HUES64 (cell line): ENCODE results near the gene ACTA1.
A peak's percentile ranks its signal among the peaks of the same experiment; 100 is the strongest.

Experiments
- H3K27ac ChIP-seq: 2 replicates; pipeline ENCODE4 v1.7.0; 2013; ENCODE audit warnings: low read depth, low read length, inconsistent platforms
- H3K27me3 ChIP-seq: 2 replicates; pipeline ENCODE4 v1.6.1; 2013; ENCODE audit warnings: mild to moderate bottlenecking, low read length; ENCODE audit not compliant: insufficient read depth
- H3K36me3 ChIP-seq: 2 replicates; pipeline ENCODE4 v1.6.1; 2013; ENCODE audit warnings: mild to moderate bottlenecking, low read length; ENCODE audit not compliant: insufficient read depth
- H3K4me1 ChIP-seq: 2 replicates; pipeline ENCODE4 v1.6.1; 2013; ENCODE audit warnings: mild to moderate bottlenecking, low read length, moderate library complexity; ENCODE audit not compliant: insufficient read depth
- H3K4me3 ChIP-seq: 2 replicates; pipeline ENCODE4 v1.5.1; 2013; ENCODE audit warnings: mild to moderate bottlenecking, low read length, moderate library complexity
- H3K9ac ChIP-seq: 2 replicates; pipeline ENCODE4 v1.6.1; 2013; ENCODE audit warnings: mild to moderate bottlenecking, low read depth, low read length
- H3K9me3 ChIP-seq: 2 replicates; pipeline ENCODE4 v1.6.1; 2013; ENCODE audit warnings: low read depth, low read length; ENCODE audit not compliant: insufficient read depth
- WGBS: fragments of 150-250, 120-280 bp; methylation state at CpG from one replicate; pipeline ENCODE4 v1.1.7; 2013; ENCODE audit warnings: missing lambda C conversion rate; 5-methylcytosine and 5-hydroxymethylcytosine counted together

The ACTA1 gene

GRCh38 chr1:229438021-229438420 is 4.1 kb upstream of the ACTA1 start:
- no peaks in the 10 kb centered on the region for H3K4me1 ChIP-seq
- no peaks in the 10 kb centered on the region for H3K9me3 ChIP-seq
- peaks cover 39% of the 10 kb centered on the region for H3K27me3 ChIP-seq

GRCh38 chr1:229437443-229437842 is 3.5 kb upstream of the ACTA1 start:
- Histone ChIP-seq H3K27ac (no peak overlapping the region), H3K36me3 (peaks cover 32% of the 10 kb centered on the region), H3K9me3 (no peaks in the 10 kb centered on the region), H3K9ac (no peak overlapping the region), H3K4me1 (no peaks in the 10 kb centered on the region), H3K27me3 (peaks cover 45% of the 10 kb centered on the region), H3K4me3 (no peak overlapping the region)
- 97% methylated on average over 2 of the region's 2 CpGs for WGBS

More at GRCh38 chr1:229438021-229438420, 4.1 kb upstream of the ACTA1 start:
- WGBS, result 98% methylated on average over 2 of the region's 3 CpGs
- Histone ChIP-seq H3K9ac (no peak overlapping the region), H3K36me3 (peaks cover 35% of the 10 kb centered on the region), H3K27ac (no peak overlapping the region), H3K4me3 (no peak overlapping the region)

GRCh38 chr1:229436201-229436600 is 2.3 kb upstream of the ACTA1 start:
- Histone ChIP-seq H3K36me3 (peaks cover 20% of the 10 kb centered on the region), H3K4me1 (peaks cover 2% of the 10 kb centered on the region), H3K9ac (no peak overlapping the region), H3K27ac (no peak overlapping the region), H3K4me3 (no peak overlapping the region), H3K27me3 (peaks cover 57% of the 10 kb centered on the region), H3K9me3 (no peaks in the 10 kb centered on the region)
- WGBS, result 90% methylated on average over 7 of the region's 7 CpGs

DNA sequence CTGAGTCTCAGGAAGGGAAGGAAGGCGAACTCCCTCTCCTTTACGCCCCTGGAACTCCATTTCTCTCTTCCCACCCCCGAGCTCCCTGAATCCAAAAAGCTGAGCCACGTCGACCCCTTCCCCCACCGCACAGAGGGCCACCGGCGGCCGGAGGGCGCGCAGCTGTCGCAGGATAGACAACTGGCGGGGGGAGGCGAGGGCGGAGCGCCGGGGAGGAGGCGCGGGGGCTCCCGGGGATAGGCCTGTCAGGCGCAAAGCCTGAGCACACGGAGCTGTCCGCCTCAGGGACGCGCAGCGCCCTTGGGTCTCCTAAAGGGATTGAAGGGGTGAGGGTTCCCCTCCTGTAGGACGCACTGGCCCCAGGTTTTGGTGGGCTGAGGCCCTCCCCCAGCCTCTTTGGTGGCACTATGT is 752 bp upstream of the ACTA1 start:
- H3K36me3 ChIP-seq, result peaks cover 7% of the 10 kb centered on the region
- WGBS, result 1% methylated on average over 27 of the region's 27 CpGs
- peaks cover 6% of the 10 kb centered on the region for H3K4me1 ChIP-seq
- peaks cover 72% of the 10 kb centered on the region for H3K27me3 ChIP-seq
- no peak overlapping the region for H3K27ac ChIP-seq
- no peaks in the 10 kb centered on the region for H3K9me3 ChIP-seq
- peak overlapping the region; percentile 60 for H3K4me3 ChIP-seq
- peak overlapping the region; percentile 61 for H3K9ac ChIP-seq

DNA sequence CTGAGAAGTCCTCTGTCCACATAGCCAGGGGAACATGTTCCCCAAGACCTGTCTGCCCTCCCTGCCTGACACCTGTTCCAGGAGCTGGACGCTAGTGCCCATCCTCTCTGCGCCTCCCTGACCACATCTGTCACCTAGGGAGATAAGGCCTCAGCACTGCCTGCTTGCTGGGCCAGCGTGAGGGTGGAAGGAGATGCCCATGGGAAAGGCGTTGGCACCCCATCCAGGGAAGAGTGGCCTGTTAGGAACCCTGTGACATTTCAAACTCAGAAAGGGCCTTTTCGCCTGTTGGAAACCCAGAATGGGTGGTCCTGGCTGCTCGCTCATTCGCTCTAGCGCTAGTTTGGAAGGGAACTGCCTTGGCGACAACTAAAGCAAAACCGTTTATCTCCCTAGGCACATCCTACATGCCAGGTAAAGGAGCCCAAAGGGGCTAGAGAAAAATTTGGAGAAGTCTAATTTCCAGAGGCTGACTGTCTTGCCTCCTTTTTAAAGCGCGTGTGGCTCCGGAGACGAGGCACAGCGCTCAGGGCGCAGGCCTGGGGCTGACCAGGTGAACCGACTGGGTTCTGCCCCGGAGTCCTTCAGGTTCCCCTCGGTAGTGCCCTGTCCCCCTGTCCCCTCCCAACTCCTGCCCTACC is 410 bp downstream of the ACTA1 start:
- H3K4me1 ChIP-seq, result peaks cover 6% of the 10 kb centered on the region
- no peak overlapping the region for H3K27ac ChIP-seq
- peaks cover 79% of the 10 kb centered on the region for H3K27me3 ChIP-seq
- no peak overlapping the region for H3K9ac ChIP-seq
- no peaks in the 10 kb centered on the region for H3K36me3 ChIP-seq
- 64% methylated on average over 19 of the region's 19 CpGs for WGBS
- H3K4me3 ChIP-seq, result peak overlapping the region; percentile 60
- no peaks in the 10 kb centered on the region for H3K9me3 ChIP-seq

- Histone ChIP-seq H3K27me3 (peaks cover 79% of the 10 kb centered on the region), H3K4me3 (no peak overlapping the region), H3K9ac (no peak overlapping the region), H3K36me3 (no peaks in the 10 kb centered on the region), H3K9me3 (no peaks in the 10 kb centered on the region), H3K27ac (no peak overlapping the region), H3K4me1 (peaks cover 6% of the 10 kb centered on the region)
- WGBS, result 94% methylated on average over 37 of the region's 37 CpGs
Measured at GRCh38 chr1:229432905-229433304, 989 bp downstream of the ACTA1 start.

- Histone ChIP-seq H3K4me3 (no peak overlapping the region), H3K36me3 (no peaks in the 10 kb centered on the region), H3K27ac (no peak overlapping the region), H3K9ac (no peak overlapping the region), H3K4me1 (peaks cover 6% of the 10 kb centered on the region), H3K27me3 (peaks cover 79% of the 10 kb centered on the region), H3K9me3 (no peaks in the 10 kb centered on the region)
- WGBS, result 96% methylated on average over 38 of the region's 38 CpGs
Measured at GRCh38 chr1:229432116-229432461, 1.8 kb downstream of the ACTA1 start.

DNA sequence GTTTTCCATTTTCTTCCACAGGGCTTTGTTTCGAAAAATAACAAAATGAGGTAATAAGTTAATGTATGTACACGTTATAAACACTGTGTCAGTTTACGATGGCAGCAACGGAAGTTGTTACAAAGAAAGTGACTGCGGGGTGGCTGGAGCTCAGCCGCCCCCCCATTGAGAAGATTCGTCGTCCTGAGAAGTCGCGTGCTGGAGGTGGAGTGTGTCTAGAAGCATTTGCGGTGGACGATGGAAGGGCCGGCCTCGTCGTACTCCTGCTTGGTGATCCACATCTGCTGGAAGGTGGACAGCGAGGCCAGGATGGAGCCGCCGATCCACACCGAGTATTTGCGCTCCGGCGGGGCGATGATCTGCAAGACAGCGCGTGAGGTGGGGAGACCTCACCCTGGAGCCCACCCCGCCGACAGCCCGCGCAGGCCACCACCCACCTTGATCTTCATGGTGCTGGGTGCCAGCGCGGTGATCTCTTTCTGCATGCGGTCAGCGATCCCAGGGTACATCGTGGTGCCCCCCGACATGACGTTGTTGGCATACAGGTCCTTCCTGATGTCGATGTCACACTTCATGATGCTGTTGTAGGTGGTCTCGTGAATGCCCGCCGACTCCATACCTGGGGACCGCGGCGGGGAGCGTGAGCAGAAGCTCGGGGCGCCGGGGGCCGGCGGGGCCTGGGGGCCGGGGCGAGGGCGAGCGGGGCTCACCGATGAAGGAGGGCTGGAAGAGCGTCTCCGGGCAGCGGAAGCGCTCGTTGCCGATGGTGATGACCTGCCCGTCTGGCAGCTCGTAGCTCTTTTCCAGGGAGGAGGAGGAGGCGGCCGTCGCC is 2.4 kb downstream of the ACTA1 start:
- Histone ChIP-seq H3K9ac (no peak overlapping the region), H3K27me3 (peaks cover 77% of the 10 kb centered on the region), H3K36me3 (no peaks in the 10 kb centered on the region), H3K4me1 (peaks cover 6% of the 10 kb centered on the region), H3K4me3 (peak overlapping the region; percentile 41; the same call in 1 of the 2 replicates), H3K27ac (no peak overlapping the region), H3K9me3 (no peaks in the 10 kb centered on the region)
- WGBS, result 91% methylated on average over 65 of the region's 65 CpGs

- peaks cover 6% of the 10 kb centered on the region for H3K4me1 ChIP-seq
- no peak overlapping the region for H3K9ac ChIP-seq
- H3K36me3 ChIP-seq, result no peaks in the 10 kb centered on the region
- peaks cover 73% of the 10 kb centered on the region for H3K27me3 ChIP-seq
- no peak overlapping the region for H3K27ac ChIP-seq
- H3K9me3 ChIP-seq, result no peaks in the 10 kb centered on the region
- 16% methylated on average over 16 of the region's 16 CpGs for WGBS
- H3K4me3 ChIP-seq, result peak overlapping the region; percentile 41
Measured at GRCh38 chr1:229430761-229431283, 3.1 kb downstream of the ACTA1 start.

GRCh38 chr1:229428256-229428655 is 5.6 kb downstream of the ACTA1 start:
- H3K27me3 ChIP-seq, result peaks cover 48% of the 10 kb centered on the region
- H3K27ac ChIP-seq, result no peak overlapping the region
- peaks cover 7% of the 10 kb centered on the region for H3K9me3 ChIP-seq
- WGBS, result 86% methylated on average over 3 of the region's 3 CpGs
- H3K36me3 ChIP-seq, result no peaks in the 10 kb centered on the region
- H3K9ac ChIP-seq, result no peak overlapping the region
- H3K4me1 ChIP-seq, result peaks cover 6% of the 10 kb centered on the region
- H3K4me3 ChIP-seq, result no peak overlapping the region

DNA sequence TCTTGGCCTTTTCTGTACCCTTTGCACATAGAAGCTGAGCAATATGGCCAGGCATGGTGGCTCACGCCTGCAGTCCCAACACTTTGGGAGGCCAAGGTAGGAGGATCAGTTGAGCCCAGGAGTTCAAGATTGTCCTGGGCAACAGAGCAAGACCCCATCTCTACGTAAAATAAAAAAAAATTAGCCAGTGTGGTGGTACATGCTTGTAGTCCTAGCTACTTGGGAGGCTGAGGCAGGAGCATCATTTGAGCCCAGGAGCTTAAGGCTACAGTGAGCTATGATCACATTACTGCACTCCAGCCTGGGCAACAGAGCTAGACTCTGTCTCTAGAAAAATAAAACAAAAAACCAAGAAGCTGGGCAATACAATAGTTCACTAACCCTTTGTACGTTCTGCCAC is 6.3 kb downstream of the ACTA1 start:
- WGBS, result 90% methylated on average over 3 of the region's 3 CpGs

More for the DNA sequence above, 6.3 kb downstream of the ACTA1 start:
- Histone ChIP-seq H3K4me1 (peaks cover 6% of the 10 kb centered on the region), H3K9ac (no peak overlapping the region), H3K36me3 (no peaks in the 10 kb centered on the region), H3K27me3 (peaks cover 41% of the 10 kb centered on the region), H3K4me3 (no peak overlapping the region), H3K27ac (no peak overlapping the region), H3K9me3 (peaks cover 7% of the 10 kb centered on the region)
